ENCODE results near the gene C18orf54.

C18orf54 gene

GRCh38 chr18:54387631-54388030, 29.9 kb downstream of the C18orf54 start:
- DNase-seq = no peak

- no peak for DNase-seq
These were observed 30.8 kb downstream of the C18orf54 start for GRCh38 chr18:54388203-54389142.

GRCh38 chr18:54389143-54389505, 31.4 kb downstream of the C18orf54 start:
- DNase-seq = no peak

GRCh38 chr18:54390838-54391237, 33.1 kb downstream of the C18orf54 start:
- no peak for DNase-seq

GRCh38 chr18:54392543-54393023, 34.9 kb downstream of the C18orf54 start:
- DNase-seq = peak; percentile 29

- DNase-seq = no peak
These were observed 36.1 kb downstream of the C18orf54 start for GRCh38 chr18:54393648-54394294.

DNA sequence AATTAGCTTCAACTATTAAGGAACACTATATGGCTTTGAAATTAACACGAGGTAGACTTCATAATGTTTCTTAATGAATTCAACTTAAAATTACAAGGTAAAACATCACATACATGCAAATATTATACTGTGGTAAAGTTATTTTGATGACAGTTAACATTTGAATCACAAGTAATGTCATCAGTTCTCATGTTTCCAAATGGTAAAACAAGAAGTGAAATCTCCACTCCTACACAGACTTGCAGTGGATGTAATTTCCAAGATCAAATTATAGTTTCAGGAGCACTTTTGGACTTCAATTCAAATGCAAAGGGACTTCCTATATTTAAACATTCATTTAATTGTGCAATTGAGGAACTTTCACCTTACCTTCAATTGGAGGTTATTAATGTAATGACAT, 39.1 kb downstream of the C18orf54 start:
- no peak for DNase-seq

DNA sequence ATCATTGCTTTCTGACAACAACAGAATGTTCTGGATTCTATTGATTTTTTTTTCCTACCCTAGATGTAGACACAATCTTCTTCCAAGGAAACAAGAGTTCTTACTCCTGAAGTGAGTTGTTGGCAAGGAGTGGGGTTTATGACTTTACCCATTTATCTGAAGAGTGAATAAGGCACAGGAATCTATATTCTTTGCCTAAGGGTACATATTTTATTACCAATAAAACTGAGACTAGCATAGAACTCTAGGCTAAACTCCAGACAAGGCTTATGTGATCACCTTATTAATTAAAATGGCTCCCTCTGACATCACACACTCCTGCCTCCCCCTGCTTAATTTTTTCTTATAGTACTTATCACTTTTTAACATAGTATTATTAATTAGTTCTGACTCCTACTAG, 47.6 kb downstream of the C18orf54 start:
- DNase-seq = no peak

DNA sequence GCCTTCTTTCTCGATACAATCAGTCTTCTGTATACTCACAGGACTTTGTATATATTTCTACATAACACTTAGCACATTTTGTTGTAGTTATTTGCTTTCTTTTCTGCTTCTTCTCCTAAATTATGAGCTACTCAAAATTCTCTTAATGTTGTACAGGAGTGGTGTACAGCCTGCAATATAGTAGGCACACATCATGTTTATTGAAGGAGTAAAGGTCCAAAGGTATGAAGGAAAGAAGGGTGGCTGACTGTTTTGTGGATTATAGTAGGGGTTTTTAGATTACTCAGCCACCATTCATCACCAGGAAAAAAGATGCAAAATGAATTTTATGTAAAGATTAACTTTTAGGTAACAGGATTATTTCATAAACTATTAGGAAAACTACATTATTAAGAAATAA, 54.1 kb downstream of the C18orf54 start:
- no peak for DNase-seq

- no peak for DNase-seq
These were observed 57.4 kb downstream of the C18orf54 start for GRCh38 chr18:54415086-54415485.

DNA sequence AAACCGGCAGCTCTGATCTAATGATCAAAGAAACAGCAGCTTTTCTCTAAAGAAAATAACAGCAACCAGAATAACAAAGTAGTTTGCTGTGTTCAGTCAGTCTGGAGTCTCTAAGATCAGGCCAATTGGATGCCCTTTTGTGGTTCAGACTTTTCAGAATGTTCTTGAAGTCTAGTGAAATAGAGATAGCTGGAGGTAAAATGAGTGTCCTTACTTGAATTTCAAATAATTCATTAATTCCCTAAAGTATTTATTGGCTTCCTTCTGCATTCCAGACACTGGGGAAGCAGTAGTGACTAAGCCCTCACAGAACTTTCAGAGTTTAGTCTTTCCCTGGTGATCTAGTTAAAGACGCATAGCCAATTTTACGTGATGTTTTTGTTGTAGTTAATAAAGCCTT, 58.7 kb downstream of the C18orf54 start:
- no peak for DNase-seq

DNA sequence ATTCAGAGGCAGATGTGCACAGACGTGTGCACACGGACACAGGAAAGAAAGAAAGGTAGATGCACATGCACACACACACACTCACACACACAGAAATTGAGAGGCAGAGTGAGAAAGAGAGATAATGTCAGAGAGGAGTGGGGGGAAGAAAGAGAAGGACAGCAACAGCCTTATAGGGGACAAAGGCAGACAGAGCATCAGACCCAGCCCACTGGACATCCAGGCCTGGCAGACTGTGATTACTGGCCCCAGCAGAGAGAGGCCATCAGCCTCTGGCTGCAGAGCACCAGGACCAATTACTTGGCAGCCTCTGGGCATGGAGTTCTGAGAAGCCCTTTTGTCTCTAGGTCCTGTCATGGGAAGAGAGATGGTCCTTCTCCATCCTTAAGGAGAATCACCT, 66.1 kb downstream of the C18orf54 start:
- no peak for DNase-seq

- no peak for DNase-seq
These were observed 68.5 kb downstream of the C18orf54 start for GRCh38 chr18:54426085-54426665.

All from SIG-M5 (cell line).